ENCODE results near the gene AP2B1.

GRCh38 chr17:35748341-35748841 lies 161.3 kb downstream of the AP2B1 start:
- TF ChIP-seq POLR2A (IDR thresholded peaks at IDR 0.05; ENCODE audit: low read length) (peak; percentile 58), GATA1 (IDR thresholded peaks at IDR 0.05; ENCODE audit: low read depth, low read length) (no peak)

All from erythroblast (primary cell).